GM12878 (cell line): ENCODE measurements around the gene TTC4. TPM values are rescaled to one million over a fixed set of nuclear protein-coding genes. Genes with fewer than 3 reads are reported as not detected.

Experiments used
- ATAC-seq: fragments of 200-7000 bp; cut with Tn5 transposase; 3 replicates; pipeline ENCODE4 v1.9.1; 2020; ENCODE audit warnings: mild to moderate bottlenecking, moderate library complexity
- BruUV-seq: library from RNA; stranded (reverse); fragments of 400-500 nt; replicated peaks from 2 replicates; lab custom pipeline; 2021; lab: Mats Ljungman, UMichigan
- CTCF ChIA-PET: fragments of 300-600 bp; sonication (Branson Sonifier 250); formaldehyde crosslinking; extraction: SDS; loops from one replicate; lab custom pipeline; 2021; ENCODE audit warnings: inconsistent platforms; lab: Yijun Ruan, JAX
- POLR2A ChIA-PET: fragments of 350-600 bp; formaldehyde crosslinking; extraction: SDS; loops from one replicate; lab custom pipeline; 2021; ENCODE audit warnings: inconsistent platforms; lab: Charles Lee
- RAD21 ChIA-PET: fragments of 300-600 bp; sonication (Branson Sonifier 250); formaldehyde crosslinking; loops from one replicate; lab custom pipeline; 2023; ENCODE audit warnings: antibody characterized with exemption; ENCODE audit not compliant: unreplicated experiment; lab: Charles Lee
- SMC1A ChIA-PET: fragments of 300-600 bp; sonication (Branson Sonifier 250); formaldehyde crosslinking; loops from one replicate; lab custom pipeline; 2023; ENCODE audit not compliant: unreplicated experiment, uncharacterized antibody; lab: Charles Lee
- DNase-seq: peaks from one replicate; pipeline ENCODE4 v3.0.0-alpha.2; 2011; ENCODE audit warnings: low read depth, low spot score
- FAIRE-seq: peaks from 3 replicates; lab custom pipeline; 2011; peaks lifted over from hg19 to GRCh38; lab: Jason Lieb, UNC
- H2AFZ ChIP-seq: 2 replicates; pipeline ENCODE4 v1.6.0; 2011; ENCODE audit warnings: low read depth, low read length, control low read depth; ENCODE audit not compliant: control insufficient read depth
- H3K27ac ChIP-seq: 2 replicates; pipeline ENCODE4 v1.5.1; 2011; ENCODE audit warnings: control low read depth; ENCODE audit not compliant: control insufficient read depth, insufficient read depth
- H3K27me3 ChIP-seq, 2 experiments: replicated peaks in 1 of 2; 2 replicates each; pipeline versions ENCODE4 v1.6.0 to v1.6.1; 2011; ENCODE audit warnings: low read length in 1 of 2; ENCODE audit not compliant: control insufficient read depth in 2 of 2, insufficient read depth in 2 of 2
- H3K36me3 ChIP-seq, 2 experiments: 2 replicates each; pipeline ENCODE4 v1.5.1; 2011; ENCODE audit warnings: low read length in 1 of 2; ENCODE audit not compliant: control insufficient read depth in 2 of 2, insufficient read depth in 2 of 2
- H3K4me1 ChIP-seq: 2 replicates; pipeline ENCODE4 v1.6.1; 2011; ENCODE audit warnings: mild to moderate bottlenecking, low read length, moderate library complexity, mixed read lengths; ENCODE audit not compliant: control insufficient read depth, insufficient read depth
- H3K4me2 ChIP-seq: 2 replicates; pipeline ENCODE4 v1.6.0; 2011; ENCODE audit warnings: control low read depth; ENCODE audit not compliant: control insufficient read depth, insufficient read depth
- H3K4me3 ChIP-seq: fragments of 200-600 bp; sonication (generic); 2 replicates; pipeline ENCODE4 v1.5.1; 2016
- H3K79me2 ChIP-seq: 2 replicates; pipeline ENCODE4 v1.6.0; 2011; ENCODE audit warnings: low read length; ENCODE audit not compliant: control insufficient read depth, insufficient read depth
- H3K9ac ChIP-seq: 2 replicates; pipeline ENCODE4 v1.8.0; 2011; ENCODE audit warnings: low read length, control low read depth, mixed read lengths; ENCODE audit not compliant: control insufficient read depth, insufficient read depth
- H3K9me3 ChIP-seq: replicated peaks from 3 replicates; pipeline ENCODE4 v1.5.1; 2011; ENCODE audit warnings: mild to moderate bottlenecking, low read length; ENCODE audit not compliant: control insufficient read depth, insufficient read depth
- H4K20me1 ChIP-seq: 2 replicates; pipeline ENCODE4 v1.6.0; 2011; ENCODE audit not compliant: control insufficient read depth, insufficient read depth
- BCL11A ChIP-seq: IDR thresholded peaks from 2 replicates; pipeline ENCODE4 v1.6.1; 2011; ENCODE audit warnings: low read depth, low read length
- CHD1 ChIP-seq: IDR thresholded peaks from 2 replicates; pipeline ENCODE4 v1.6.1; 2012; ENCODE audit warnings: low read depth, low read length, improper control_type of control experiment
- DPF2 ChIP-seq: fragments of 450-650 bp; IDR thresholded peaks from 2 replicates; pipeline ENCODE4 v1.6.1; 2017; ENCODE audit warnings: mild to moderate bottlenecking
- HCFC1 ChIP-seq: fragments of 150-350 bp; IDR thresholded peaks from 2 replicates; pipeline ENCODE4 v1.6.1; 2014; ENCODE audit warnings: low read length
- HDGF ChIP-seq: fragments of 450-650 bp; IDR thresholded peaks from 2 replicates; pipeline ENCODE4 v1.6.1; 2016; ENCODE audit warnings: antibody characterized with exemption
- IRF5 ChIP-seq: fragments of 450-650 bp; IDR thresholded peaks from 2 replicates; pipeline ENCODE4 v1.6.1; 2017; ENCODE audit warnings: borderline replicate concordance
- MYB ChIP-seq: fragments of 150-350 bp; IDR thresholded peaks from 2 replicates; pipeline ENCODE4 v1.6.1; 2014; ENCODE audit warnings: mild to moderate bottlenecking, low read depth, low read length, borderline replicate concordance
- NFYB ChIP-seq: IDR thresholded peaks from 2 replicates; pipeline ENCODE4 v1.6.1; 2011; ENCODE audit warnings: low read depth, mild to moderate bottlenecking, low read length, improper control_type of control experiment, moderate library complexity; ENCODE audit not compliant: insufficient read depth
- POLR2A ChIP-seq: IDR thresholded peaks from 2 replicates; pipeline ENCODE4 v1.6.1; 2011; ENCODE audit warnings: low read depth, mild to moderate bottlenecking, low read length
- SP1 ChIP-seq: IDR thresholded peaks from one replicate; pipeline ENCODE4 v1.6.1; 2011; ENCODE audit warnings: low read depth, low read length
- WGBS: methylation state at CpG from one replicate; pipeline ENCODE4 v1.1.6; 2016; ENCODE audit warnings: low lambda C conversion rate; ENCODE audit not compliant: insufficient replicate concordance, insufficient coverage; ENCODE audit errors: missing lambda C conversion rate; 5-methylcytosine and 5-hydroxymethylcytosine counted together
- in situ Hi-C: fragments of 300-500 bp; cut with MboI; formaldehyde crosslinking; loops from 9 replicates; pipeline ENCODE4 v1.14.3; 2018; ENCODE audit warnings: mixed read lengths
- intact Hi-C: fragments of 100-400 bp; cut with micrococcal nuclease; formaldehyde crosslinking; loops from one replicate; pipeline ENCODE4 v1.14.2; 2022; ENCODE audit not compliant: unreplicated experiment
- polyA plus RNA-seq, 11 experiments: library from polyadenylated mRNA; depleted of rRNA in 4 of 11; unstranded in 6 of 11; stranded (reverse) in 5 of 11; fragments of >200 nt; fragmentation: Nextera tagmentation in 4 of 11; fragmentation: Illumina TruSeq in 1 of 11; extraction: Ambion mirVana in 4 of 11; extraction: Trizol in 1 of 11; gene quantifications; 1 replicate in 1 of 11; 2 replicates in 10 of 11; pipeline versions ENCODE4 v1.2.1 to v1.2.3, GENCODE V29; 2011 to 2016; ENCODE audit warnings: inconsistent platforms in 2 of 11, missing spikeins in 2 of 11, low read depth in 1 of 11
- total RNA-seq, 4 experiments: library from RNA; depleted of rRNA in 3 of 4; stranded (reverse); fragments of >200 nt in 3 of 4; fragmentation: Illumina TruSeq in 1 of 4; extraction: Trizol in 1 of 4; gene quantifications; 2 replicates each; pipeline versions ENCODE4 v1.2.1 to v1.2.3, GENCODE V29; 2013 to 2021
- TF ChIP-seq, protein P1 (sequence below): fragments of 450-650 bp; IDR thresholded peaks from 2 replicates; pipeline ENCODE4 v1.6.1; 2016; ENCODE audit warnings: mild to moderate bottlenecking, moderate library complexity, borderline replicate concordance
- TF ChIP-seq, protein P2 (sequence below): fragments of 450-650 bp; IDR thresholded peaks from 2 replicates; pipeline ENCODE4 v1.6.1; 2017; ENCODE audit warnings: mild to moderate bottlenecking, moderate library complexity
- TF ChIP-seq, protein P3 (sequence below): IDR thresholded peaks from 2 replicates; pipeline ENCODE4 v1.6.1; 2012; ENCODE audit warnings: low read depth, low read length, improper control_type of control experiment

Gene TTC4
- total and polyA plus RNA-seq, 10 of the 15 experiments (the other 5 are each of a cell fraction or from before 2014, with no cell fraction given): 23.4 to 50.5 (median 36.0) TPM

DNA sequence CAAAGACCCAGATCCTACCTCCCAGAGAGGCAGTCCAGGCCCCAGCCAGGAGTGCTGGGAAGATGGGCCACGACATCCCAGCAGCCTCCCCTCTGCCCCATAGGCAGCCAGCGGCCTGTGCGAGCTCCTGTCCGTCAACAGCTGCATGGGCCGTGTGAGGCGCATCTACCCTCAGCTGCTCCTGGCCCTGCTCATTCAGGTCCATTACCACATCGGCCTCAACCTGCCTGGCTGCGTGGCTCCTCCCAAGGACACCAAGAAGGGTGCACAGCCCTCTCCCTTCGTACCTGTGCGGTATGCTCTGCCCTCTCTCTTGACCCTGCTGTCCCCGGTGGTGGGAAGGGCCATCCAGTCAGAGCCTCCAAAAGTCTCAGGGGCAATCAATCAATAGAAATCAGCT is 29.5 kb upstream of the TTC4 start:
- no peaks in the 10 kb centered on the region for H3K9me3 ChIP-seq
- in situ Hi-C loops (no loop called here), intact Hi-C loops (no loop called here)
- no peak for ATAC-seq
- no peaks in the 10 kb centered on the region for H4K20me1 ChIP-seq
- no peaks in the 10 kb centered on the region for H3K4me1 ChIP-seq
- no TSS peak for BruUV-seq
- no peaks in the 10 kb centered on the region; a peak in 2 of 4 replicates for H3K27me3 ChIP-seq
- no peaks in the 10 kb centered on the region for H3K36me3 ChIP-seq
- ChIA-PET RAD21 (no interaction called here), CTCF (no interaction called here), POLR2A (interaction anchor here (0.5 kb wide), 1 partner anchor 47 kb away, joined by 3 read pairs; no protein-coding TSS in a partner anchor), SMC1A (no interaction called here)
- no peak for DNase-seq
- H3K4me3 ChIP-seq: no peak overlapping the region
- WGBS: 36% methylated on average over 8 of the region's 11 CpGs
- FAIRE-seq: no peak
- H3K9ac ChIP-seq: no peak overlapping the region
- no peak overlapping the region for H3K4me2 ChIP-seq
- no peak overlapping the region for H3K27ac ChIP-seq
- H2AFZ ChIP-seq: no peak overlapping the region
- no peaks in the 10 kb centered on the region for H3K79me2 ChIP-seq
- TF ChIP-seq MYB (no peak), IRF5 (no peak), DPF2 (no peak), POLR2A (no peak), HCFC1 (no peak), BCL11A (no peak), HDGF (no peak), NFYB (no peak), CHD1 (no peak), SP1 (no peak)
- TF ChIP-seq, protein P1, sequence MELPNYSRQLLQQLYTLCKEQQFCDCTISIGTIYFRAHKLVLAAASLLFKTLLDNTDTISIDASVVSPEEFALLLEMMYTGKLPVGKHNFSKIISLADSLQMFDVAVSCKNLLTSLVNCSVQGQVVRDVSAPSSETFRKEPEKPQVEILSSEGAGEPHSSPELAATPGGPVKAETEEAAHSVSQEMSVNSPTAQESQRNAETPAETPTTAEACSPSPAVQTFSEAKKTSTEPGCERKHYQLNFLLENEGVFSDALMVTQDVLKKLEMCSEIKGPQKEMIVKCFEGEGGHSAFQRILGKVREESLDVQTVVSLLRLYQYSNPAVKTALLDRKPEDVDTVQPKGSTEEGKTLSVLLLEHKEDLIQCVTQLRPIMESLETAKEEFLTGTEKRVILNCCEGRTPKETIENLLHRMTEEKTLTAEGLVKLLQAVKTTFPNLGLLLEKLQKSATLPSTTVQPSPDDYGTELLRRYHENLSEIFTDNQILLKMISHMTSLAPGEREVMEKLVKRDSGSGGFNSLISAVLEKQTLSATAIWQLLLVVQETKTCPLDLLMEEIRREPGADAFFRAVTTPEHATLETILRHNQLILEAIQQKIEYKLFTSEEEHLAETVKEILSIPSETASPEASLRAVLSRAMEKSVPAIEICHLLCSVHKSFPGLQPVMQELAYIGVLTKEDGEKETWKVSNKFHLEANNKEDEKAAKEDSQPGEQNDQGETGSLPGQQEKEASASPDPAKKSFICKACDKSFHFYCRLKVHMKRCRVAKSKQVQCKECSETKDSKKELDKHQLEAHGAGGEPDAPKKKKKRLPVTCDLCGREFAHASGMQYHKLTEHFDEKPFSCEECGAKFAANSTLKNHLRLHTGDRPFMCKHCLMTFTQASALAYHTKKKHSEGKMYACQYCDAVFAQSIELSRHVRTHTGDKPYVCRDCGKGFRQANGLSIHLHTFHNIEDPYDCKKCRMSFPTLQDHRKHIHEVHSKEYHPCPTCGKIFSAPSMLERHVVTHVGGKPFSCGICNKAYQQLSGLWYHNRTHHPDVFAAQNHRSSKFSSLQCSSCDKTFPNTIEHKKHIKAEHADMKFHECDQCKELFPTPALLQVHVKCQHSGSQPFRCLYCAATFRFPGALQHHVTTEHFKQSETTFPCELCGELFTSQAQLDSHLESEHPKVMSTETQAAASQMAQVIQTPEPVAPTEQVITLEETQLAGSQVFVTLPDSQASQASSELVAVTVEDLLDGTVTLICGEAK: no peak
- TF ChIP-seq, protein P2, sequence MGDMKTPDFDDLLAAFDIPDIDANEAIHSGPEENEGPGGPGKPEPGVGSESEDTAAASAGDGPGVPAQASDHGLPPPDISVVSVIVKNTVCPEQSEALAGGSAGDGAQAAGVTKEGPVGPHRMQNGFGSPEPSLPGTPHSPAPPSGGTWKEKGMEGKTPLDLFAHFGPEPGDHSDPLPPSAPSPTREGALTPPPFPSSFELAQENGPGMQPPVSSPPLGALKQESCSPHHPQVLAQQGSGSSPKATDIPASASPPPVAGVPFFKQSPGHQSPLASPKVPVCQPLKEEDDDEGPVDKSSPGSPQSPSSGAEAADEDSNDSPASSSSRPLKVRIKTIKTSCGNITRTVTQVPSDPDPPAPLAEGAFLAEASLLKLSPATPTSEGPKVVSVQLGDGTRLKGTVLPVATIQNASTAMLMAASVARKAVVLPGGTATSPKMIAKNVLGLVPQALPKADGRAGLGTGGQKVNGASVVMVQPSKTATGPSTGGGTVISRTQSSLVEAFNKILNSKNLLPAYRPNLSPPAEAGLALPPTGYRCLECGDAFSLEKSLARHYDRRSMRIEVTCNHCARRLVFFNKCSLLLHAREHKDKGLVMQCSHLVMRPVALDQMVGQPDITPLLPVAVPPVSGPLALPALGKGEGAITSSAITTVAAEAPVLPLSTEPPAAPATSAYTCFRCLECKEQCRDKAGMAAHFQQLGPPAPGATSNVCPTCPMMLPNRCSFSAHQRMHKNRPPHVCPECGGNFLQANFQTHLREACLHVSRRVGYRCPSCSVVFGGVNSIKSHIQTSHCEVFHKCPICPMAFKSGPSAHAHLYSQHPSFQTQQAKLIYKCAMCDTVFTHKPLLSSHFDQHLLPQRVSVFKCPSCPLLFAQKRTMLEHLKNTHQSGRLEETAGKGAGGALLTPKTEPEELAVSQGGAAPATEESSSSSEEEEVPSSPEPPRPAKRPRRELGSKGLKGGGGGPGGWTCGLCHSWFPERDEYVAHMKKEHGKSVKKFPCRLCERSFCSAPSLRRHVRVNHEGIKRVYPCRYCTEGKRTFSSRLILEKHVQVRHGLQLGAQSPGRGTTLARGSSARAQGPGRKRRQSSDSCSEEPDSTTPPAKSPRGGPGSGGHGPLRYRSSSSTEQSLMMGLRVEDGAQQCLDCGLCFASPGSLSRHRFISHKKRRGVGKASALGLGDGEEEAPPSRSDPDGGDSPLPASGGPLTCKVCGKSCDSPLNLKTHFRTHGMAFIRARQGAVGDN: no peak
- TF ChIP-seq, protein P3, sequence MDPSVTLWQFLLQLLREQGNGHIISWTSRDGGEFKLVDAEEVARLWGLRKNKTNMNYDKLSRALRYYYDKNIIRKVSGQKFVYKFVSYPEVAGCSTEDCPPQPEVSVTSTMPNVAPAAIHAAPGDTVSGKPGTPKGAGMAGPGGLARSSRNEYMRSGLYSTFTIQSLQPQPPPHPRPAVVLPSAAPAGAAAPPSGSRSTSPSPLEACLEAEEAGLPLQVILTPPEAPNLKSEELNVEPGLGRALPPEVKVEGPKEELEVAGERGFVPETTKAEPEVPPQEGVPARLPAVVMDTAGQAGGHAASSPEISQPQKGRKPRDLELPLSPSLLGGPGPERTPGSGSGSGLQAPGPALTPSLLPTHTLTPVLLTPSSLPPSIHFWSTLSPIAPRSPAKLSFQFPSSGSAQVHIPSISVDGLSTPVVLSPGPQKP: no peak
